Measurements from ENCODE around the gene SEPHS2. TPM values are rescaled to one million over a fixed set of nuclear protein-coding genes. Genes with fewer than 3 reads are reported as not detected.
"Not testable (repeated sequence)": the region's sequence is repeated elsewhere in the genome, so short reads cannot be mapped to it uniquely, and the experiment has no call there.

Gene SEPHS2
- total RNA-seq, 1 experiment from 2014 or later: 51.9 TPM

DNA sequence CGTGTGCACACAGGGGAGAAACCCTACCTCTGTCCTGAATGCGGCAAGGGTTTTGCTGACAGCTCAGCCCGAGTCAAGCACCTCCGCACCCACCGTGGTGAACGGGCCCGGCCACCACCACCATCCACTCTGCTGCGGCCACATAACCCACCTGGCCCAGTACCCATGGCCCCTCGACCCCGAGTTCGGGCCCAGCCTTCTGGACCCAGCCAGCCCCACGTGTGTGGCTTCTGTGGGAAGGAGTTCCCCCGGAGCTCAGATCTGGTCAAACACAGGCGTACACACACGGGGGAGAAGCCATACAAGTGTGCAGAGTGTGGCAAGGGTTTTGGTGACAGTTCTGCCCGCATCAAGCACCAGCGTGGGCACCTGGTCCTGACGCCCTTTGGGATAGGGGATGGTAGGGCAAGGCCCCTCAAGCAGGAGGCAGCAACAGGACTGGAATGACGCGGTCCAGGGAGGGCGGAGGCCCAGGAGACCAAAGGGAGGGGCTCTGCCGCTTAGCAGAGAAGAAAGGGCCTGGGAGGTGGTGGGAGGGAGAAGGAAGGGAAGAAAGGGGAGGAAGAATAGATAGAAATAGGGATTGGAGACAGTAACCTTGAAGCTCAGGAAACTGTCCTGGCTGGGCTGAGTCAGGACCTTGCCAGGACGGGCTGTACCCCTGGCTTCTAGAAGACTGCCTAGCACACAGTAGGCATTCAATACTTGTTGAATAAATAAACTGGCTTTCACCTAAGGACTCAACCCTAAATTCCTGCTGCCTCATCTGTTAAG lies 46.8 kb downstream of the SEPHS2 start:
- H3K4me3 Mint-ChIP-seq (ENCODE audit: unreplicated experiment): no peak overlapping the region
- CTCF ChIA-PET: interaction anchor here (0.6 to 2.7 kb wide), 4 partner anchors 10 to 231 kb away, joined by 3 to 13 read pairs (median 4); no protein-coding TSS in a partner anchor
- H3K4me1 Mint-ChIP-seq (ENCODE audit: insufficient read depth, unreplicated experiment): peaks cover 7% of the 10 kb centered on the region
- H3K9me3 Mint-ChIP-seq (ENCODE audit: unreplicated experiment): no peaks in the 10 kb centered on the region
- peak overlapping the region; percentile 27 for H3K27ac Mint-ChIP-seq (ENCODE audit: low read depth, unreplicated experiment)
- no peaks in the 10 kb centered on the region for H3K36me3 Mint-ChIP-seq (ENCODE audit: insufficient read depth, unreplicated experiment)
- H3K27me3 Mint-ChIP-seq (ENCODE audit: insufficient read depth, unreplicated experiment): peaks cover 3% of the 10 kb centered on the region
- POLR2A ChIA-PET: interaction anchor here (0.7 to 1.3 kb wide), 4 partner anchors 21 to 212 kb away, joined by 3 to 6 read pairs (median 4); partner anchors contain the start of genes CD2BP2, DCTPP1 and ZNF689
- intact Hi-C loops (cut with micrococcal nuclease): no loop called here
- DNase-seq (ENCODE audit: unreplicated experiment): no peak
- TF ChIP-seq, protein P1, sequence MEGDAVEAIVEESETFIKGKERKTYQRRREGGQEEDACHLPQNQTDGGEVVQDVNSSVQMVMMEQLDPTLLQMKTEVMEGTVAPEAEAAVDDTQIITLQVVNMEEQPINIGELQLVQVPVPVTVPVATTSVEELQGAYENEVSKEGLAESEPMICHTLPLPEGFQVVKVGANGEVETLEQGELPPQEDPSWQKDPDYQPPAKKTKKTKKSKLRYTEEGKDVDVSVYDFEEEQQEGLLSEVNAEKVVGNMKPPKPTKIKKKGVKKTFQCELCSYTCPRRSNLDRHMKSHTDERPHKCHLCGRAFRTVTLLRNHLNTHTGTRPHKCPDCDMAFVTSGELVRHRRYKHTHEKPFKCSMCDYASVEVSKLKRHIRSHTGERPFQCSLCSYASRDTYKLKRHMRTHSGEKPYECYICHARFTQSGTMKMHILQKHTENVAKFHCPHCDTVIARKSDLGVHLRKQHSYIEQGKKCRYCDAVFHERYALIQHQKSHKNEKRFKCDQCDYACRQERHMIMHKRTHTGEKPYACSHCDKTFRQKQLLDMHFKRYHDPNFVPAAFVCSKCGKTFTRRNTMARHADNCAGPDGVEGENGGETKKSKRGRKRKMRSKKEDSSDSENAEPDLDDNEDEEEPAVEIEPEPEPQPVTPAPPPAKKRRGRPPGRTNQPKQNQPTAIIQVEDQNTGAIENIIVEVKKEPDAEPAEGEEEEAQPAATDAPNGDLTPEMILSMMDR (IDR thresholded peaks at IDR 0.05; ENCODE audit: unreplicated experiment): no peak
- BruUV-seq (replicated peaks): no TSS peak

DNA sequence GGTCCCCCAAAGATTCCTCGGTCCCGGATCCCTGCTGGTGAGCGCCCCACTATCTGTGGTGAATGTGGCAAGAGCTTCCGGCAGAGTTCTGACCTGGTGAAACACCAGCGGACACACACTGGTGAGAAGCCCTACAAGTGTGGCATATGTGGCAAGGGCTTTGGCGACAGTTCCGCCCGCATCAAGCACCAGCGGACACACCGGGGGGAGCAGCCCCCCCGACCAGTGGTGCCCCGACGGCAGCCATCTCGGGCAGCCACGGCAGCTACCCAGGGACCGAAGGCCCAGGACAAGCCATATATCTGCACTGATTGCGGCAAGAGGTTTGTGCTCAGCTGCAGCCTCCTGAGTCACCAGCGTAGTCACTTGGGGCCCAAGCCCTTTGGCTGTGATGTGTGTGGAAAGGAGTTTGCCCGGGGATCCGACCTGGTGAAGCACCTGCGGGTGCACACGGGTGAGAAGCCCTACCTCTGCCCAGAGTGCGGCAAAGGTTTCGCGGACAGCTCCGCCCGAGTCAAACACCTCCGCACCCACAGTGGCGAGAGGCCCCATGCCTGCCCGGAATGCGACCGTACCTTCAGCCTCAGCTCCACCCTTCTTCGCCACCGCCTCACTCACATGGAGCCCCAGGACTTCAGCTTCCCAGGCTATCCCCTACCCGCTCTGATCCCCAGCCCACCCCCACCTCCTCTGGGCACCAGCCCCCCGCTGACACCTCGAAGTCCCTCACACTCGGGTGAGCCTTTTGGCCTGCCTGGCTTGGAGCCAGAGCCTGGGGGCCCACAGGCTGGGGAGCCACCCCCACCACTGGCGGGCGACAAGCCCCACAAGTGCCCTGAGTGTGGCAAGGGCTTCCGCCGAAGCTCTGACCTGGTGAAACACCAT lies 47.7 kb downstream of the SEPHS2 start:
- POLR2A ChIA-PET: interaction anchor here (0.7 to 4.8 kb wide), 4 partner anchors 9 to 159 kb away, joined by 3 to 66 read pairs (median 4); partner anchors contain the start of genes CD2BP2 and ZNF771
- no peak overlapping the region for H3K27ac Mint-ChIP-seq (ENCODE audit: low read depth, unreplicated experiment)
- TF ChIP-seq, protein P1 (IDR thresholded peaks at IDR 0.05; ENCODE audit: unreplicated experiment): no peak
- no TSS peak for BruUV-seq (replicated peaks)
- peaks cover 7% of the 10 kb centered on the region for H3K4me1 Mint-ChIP-seq (ENCODE audit: insufficient read depth, unreplicated experiment)
- CTCF ChIA-PET: interaction anchor here (0.8 to 2.7 kb wide), 3 partner anchors 11 to 231 kb away, joined by 3 to 13 read pairs (median 5); no protein-coding TSS in a partner anchor
- no peak overlapping the region for H3K4me3 Mint-ChIP-seq (ENCODE audit: unreplicated experiment)
- H3K9me3 Mint-ChIP-seq (ENCODE audit: unreplicated experiment): no peaks in the 10 kb centered on the region
- no peak for DNase-seq (ENCODE audit: unreplicated experiment)
- H3K36me3 Mint-ChIP-seq (ENCODE audit: insufficient read depth, unreplicated experiment): no peaks in the 10 kb centered on the region
- intact Hi-C loops (cut with micrococcal nuclease): no loop called here
- H3K27me3 Mint-ChIP-seq (ENCODE audit: insufficient read depth, unreplicated experiment): no peaks in the 10 kb centered on the region

DNA sequence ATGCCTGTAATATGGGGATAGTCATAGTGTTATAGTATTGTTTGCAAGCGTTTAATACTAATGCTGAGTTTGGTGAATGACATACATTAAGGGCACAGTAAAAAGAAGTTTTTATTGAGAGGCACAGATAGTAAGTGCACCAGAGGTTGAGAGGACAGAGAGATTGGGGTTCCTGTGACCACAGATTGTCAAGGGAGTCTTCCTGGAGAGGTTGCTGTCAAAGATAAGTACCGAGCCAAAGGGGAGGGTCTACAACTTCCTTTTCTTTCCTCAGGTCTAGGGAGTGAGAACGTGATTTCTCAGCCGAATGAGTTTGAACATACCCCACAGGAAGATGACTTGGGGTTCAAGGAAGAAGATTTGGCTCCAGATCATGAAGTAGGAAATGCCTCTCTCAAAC lies 48.6 kb downstream of the SEPHS2 start:
- H3K27me3 Mint-ChIP-seq (ENCODE audit: insufficient read depth, unreplicated experiment): no peaks in the 10 kb centered on the region
- H3K4me1 Mint-ChIP-seq (ENCODE audit: insufficient read depth, unreplicated experiment): peaks cover 7% of the 10 kb centered on the region

DNA sequence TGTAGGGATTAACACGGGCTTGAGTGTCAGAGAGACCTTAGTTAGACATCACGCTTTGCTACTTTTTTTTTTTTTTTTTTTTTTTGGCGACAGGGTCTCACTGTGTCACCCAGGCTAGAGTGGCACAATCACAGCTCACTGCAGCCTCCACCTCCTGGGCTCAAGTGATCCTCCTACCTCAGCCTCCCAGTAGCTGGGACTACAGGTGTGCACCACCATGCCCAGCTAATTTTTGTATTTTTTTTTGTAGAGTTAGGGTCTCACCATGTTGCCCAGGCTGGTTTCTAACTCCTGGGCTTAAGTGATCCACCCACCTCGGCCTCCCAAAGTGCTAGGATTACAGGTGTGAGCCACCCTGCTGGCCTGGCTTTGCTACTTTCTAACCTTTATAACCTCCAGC lies 49.0 kb downstream of the SEPHS2 start:
- H3K4me1 Mint-ChIP-seq (ENCODE audit: insufficient read depth, unreplicated experiment); intact Hi-C loops (cut with micrococcal nuclease); H3K36me3 Mint-ChIP-seq (ENCODE audit: insufficient read depth, unreplicated experiment); H3K9me3 Mint-ChIP-seq (ENCODE audit: unreplicated experiment); H3K27me3 Mint-ChIP-seq (ENCODE audit: insufficient read depth, unreplicated experiment); DNase-seq (ENCODE audit: unreplicated experiment): not testable (repeated sequence)
- Mint-ChIP-seq H3K4me3 (ENCODE audit: unreplicated experiment) (peak overlapping the region; percentile 83), H3K27ac (ENCODE audit: low read depth, unreplicated experiment) (peak overlapping the region; percentile 44)
- ChIA-PET CTCF (interaction anchor here (0.7 to 2.2 kb wide), 7 partner anchors 9 to 232 kb away, joined by 3 to 11 read pairs (median 6); no protein-coding TSS in a partner anchor), POLR2A (interaction anchor here (1.0 to 4.8 kb wide), 9 partner anchors 10 to 297 kb away, joined by 3 to 66 read pairs (median 4); partner anchors contain the start of genes CD2BP2 and ZNF771)
- TSS peak; percentile 42 for BruUV-seq (replicated peaks)

More for the DNA sequence above, 48.6 kb downstream of the SEPHS2 start:
- ChIA-PET CTCF (no interaction called here), POLR2A (interaction anchor here (0.7 to 4.8 kb wide), 6 partner anchors 10 to 160 kb away, joined by 3 to 66 read pairs (median 4); partner anchors contain the start of genes CD2BP2 and ZNF771)
- Mint-ChIP-seq H3K36me3 (ENCODE audit: insufficient read depth, unreplicated experiment) (no peaks in the 10 kb centered on the region), H3K9me3 (ENCODE audit: unreplicated experiment) (no peaks in the 10 kb centered on the region), H3K4me3 (ENCODE audit: unreplicated experiment) (peak overlapping the region; percentile 83), H3K27ac (ENCODE audit: low read depth, unreplicated experiment) (no peak overlapping the region)
- TF ChIP-seq, protein P1 (IDR thresholded peaks at IDR 0.05; ENCODE audit: unreplicated experiment): no peak
- intact Hi-C loops (cut with micrococcal nuclease): no loop called here
- no TSS peak for BruUV-seq (replicated peaks)
- DNase-seq (ENCODE audit: unreplicated experiment): no peak

Measured in MCF 10A (cell line).